Forelimb muscle (tissue), 1 donor: ENCODE data around the gene SNX1. TPM values are rescaled to one million over a fixed set of nuclear protein-coding genes. Genes with fewer than 3 reads are reported as not detected.

Experiments used
- DNase-seq: peaks from one replicate; pipeline ENCODE4 v3.0.0-alpha.2; 2013; ENCODE audit warnings: low read depth
- polyA plus RNA-seq: library from polyadenylated mRNA; unstranded; fragments of 120-200 nt; gene quantifications from one replicate; pipeline ENCODE4 v1.2.1, GENCODE V29; 2013; ENCODE audit not compliant: insufficient read length

Gene SNX1
- polyA plus RNA-seq, 1 donor: 50.7 TPM

DNA sequence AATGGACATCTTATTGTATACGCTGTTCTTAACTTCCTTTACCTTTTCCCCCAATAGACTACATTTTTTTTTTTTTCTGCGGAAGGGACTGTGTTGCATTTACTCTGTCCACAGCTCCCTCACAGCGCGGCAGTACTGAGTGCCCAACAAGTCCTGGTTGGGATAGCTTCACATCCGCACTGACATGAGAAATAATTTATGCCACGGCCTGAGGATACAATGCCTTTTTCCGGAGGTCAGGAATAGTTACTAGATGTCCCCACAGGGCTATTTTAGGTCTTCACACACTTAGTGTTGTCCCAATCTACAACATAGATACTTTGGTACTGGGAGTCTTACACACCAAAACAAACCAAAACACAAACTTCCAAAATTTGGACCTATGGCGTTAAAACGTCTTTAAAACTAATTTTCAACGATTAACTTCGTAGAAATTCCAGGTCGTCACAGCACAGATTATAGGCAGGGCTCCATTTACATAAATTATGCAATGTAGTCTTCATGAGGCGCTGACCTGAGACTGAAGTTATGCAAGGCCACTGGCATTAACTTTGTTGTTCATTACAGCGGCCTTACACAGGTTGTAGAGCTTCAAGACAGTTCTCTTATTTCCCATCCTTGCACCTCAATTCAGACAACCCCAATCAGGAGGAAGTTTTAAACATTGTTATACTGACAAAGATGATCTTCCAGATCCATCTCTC is 68.0 kb downstream of the SNX1 start:
- DNase-seq: no peak

- DNase-seq: no peak
These were observed 68.7 kb downstream of the SNX1 start for GRCh38 chr15:64164436-64164835.

- no peak for DNase-seq
These were observed 70.5 kb downstream of the SNX1 start for GRCh38 chr15:64166102-64166890.

GRCh38 chr15:64180235-64180824 is 84.5 kb downstream of the SNX1 start:
- no peak for DNase-seq

DNA sequence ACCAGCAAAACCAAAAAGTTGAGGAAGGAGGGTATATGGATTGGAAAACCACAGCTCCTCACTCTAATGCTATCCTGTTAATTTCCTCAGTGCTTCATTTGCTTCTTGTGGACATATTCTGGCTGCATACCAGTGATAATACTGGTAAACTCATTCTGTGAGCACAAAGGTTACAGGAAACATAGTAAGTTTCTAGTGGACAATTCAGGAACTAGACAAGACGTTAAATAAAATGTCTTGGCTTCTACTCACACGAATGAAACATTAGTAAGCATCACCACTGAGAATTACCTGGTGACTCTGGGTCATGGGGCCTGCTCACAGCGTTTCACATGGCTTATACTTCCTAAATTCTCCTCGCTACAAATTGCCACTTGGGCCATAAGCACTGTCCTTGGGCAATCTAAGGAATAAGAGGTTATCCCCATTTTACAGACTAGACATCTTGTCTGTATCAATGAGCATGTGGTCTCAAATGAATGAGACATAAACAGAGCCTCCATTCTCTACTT is 87.1 kb downstream of the SNX1 start:
- no peak for DNase-seq

- DNase-seq: no peak
These were observed 89.5 kb downstream of the SNX1 start for GRCh38 chr15:64185146-64185911.

GRCh38 chr15:64187396-64188191 is 91.8 kb downstream of the SNX1 start:
- no peak for DNase-seq

Other genes with a start within 250 kb of the SNX1 start
- gene DAPK2, start 49.5 kb upstream of the SNX1 start, polyA plus RNA-seq: 4.4 TPM
- 43.6 TPM for gene CIAO2A, start 2.1 kb upstream of the SNX1 start, polyA plus RNA-seq
- gene SNX22, start 55.7 kb downstream of the SNX1 start, polyA plus RNA-seq: 1.1 TPM
- gene PPIB, start 67.0 kb downstream of the SNX1 start, polyA plus RNA-seq: 256 TPM